Fibroblast of pulmonary artery (primary cell): ENCODE data around the gene ARMCX2.

Experiments used
- DNase-seq: peaks from one replicate; pipeline ENCODE4 v3.0.0-alpha.2; 2010; ENCODE audit warnings: low read depth
- H3K4me3 ChIP-seq: replicated peaks from 2 replicates; pipeline ENCODE4 v1.5.1; 2011; ENCODE audit warnings: low read depth, mild to moderate bottlenecking, control low read depth, low read length, moderate library complexity
- CTCF ChIP-seq: IDR thresholded peaks from 2 replicates; pipeline ENCODE4 v1.5.1; 2011; ENCODE audit warnings: mild to moderate bottlenecking, control low read depth, low read length, inconsistent platforms; ENCODE audit errors: missing control alignments

The ARMCX2 gene

GRCh38 chrX:101659601-101660063 lies at the start of gene ARMCX2:
Gene ARMCX2 (minus strand): TSS chrX:101659850. CDS start chrX:101657588, 2,262 bp downstream.
- peak within 1 kb of the TSS; percentile 72 for H3K4me3 ChIP-seq
- no peak for TF ChIP-seq CTCF
- peak; percentile 73 for DNase-seq

- no peak for TF ChIP-seq CTCF
These were observed 49.7 kb upstream of the ARMCX2 start for GRCh38 chrX:101709384-101709783.

GRCh38 chrX:101708163-101708562 lies 48.5 kb upstream of the ARMCX2 start:
- no peak overlapping the region for H3K4me3 ChIP-seq
- DNase-seq, result no peak
- TF ChIP-seq CTCF, result no peak

More at GRCh38 chrX:101709384-101709783, 49.7 kb upstream of the ARMCX2 start:
- H3K4me3 ChIP-seq, result no peak overlapping the region
- no peak for DNase-seq

- no peak for TF ChIP-seq CTCF
- no peak for DNase-seq
- H3K4me3 ChIP-seq, result no peak overlapping the region
These were observed 33.8 kb upstream of the ARMCX2 start for GRCh38 chrX:101693476-101693875.

GRCh38 chrX:101691835-101692234 lies 32.2 kb upstream of the ARMCX2 start:
- TF ChIP-seq CTCF, result no peak
- H3K4me3 ChIP-seq, result no peak overlapping the region
- no peak for DNase-seq

- no peak for DNase-seq
These were observed 26.9 kb upstream of the ARMCX2 start for GRCh38 chrX:101686574-101686973.

More at GRCh38 chrX:101686574-101686973, 26.9 kb upstream of the ARMCX2 start:
- TF ChIP-seq CTCF, result no peak
- no peak overlapping the region for H3K4me3 ChIP-seq
